MM.1S (cell line): ENCODE results near the gene RWDD2A.

ENCODE experiments used
- DNase-seq: peaks from one replicate; pipeline ENCODE4 v3.0.0-alpha.2; 2015
- H2AFZ ChIP-seq: fragments of 300-600 bp; sonication (generic); 2 replicates; pipeline ENCODE4 v1.6.0; 2016; ENCODE audit warnings: antibody characterized with exemption, low read length
- H3F3A ChIP-seq: fragments of 300-600 bp; sonication (generic); 2 replicates; pipeline ENCODE4 v1.6.1; 2016; ENCODE audit warnings: mild to moderate bottlenecking, antibody characterized with exemption, low read length, moderate library complexity, mixed read lengths; ENCODE audit not compliant: insufficient read depth
- H3K27ac ChIP-seq: fragments of 300-600 bp; sonication (generic); 2 replicates; pipeline ENCODE4 v1.5.1; 2016; ENCODE audit warnings: mild to moderate bottlenecking, low read length
- H3K27me3 ChIP-seq: fragments of 300-600 bp; sonication (generic); replicated peaks from 2 replicates; pipeline ENCODE4 v1.6.0; 2016; ENCODE audit warnings: low read length; ENCODE audit not compliant: insufficient read depth
- H3K36me3 ChIP-seq: fragments of 300-600 bp; sonication (generic); replicated peaks from 2 replicates; pipeline ENCODE4 v1.6.1; 2016; ENCODE audit warnings: mild to moderate bottlenecking, low read length, mixed read lengths; ENCODE audit not compliant: insufficient read depth
- H3K4me1 ChIP-seq: fragments of 300-600 bp; sonication (generic); 2 replicates; pipeline ENCODE4 v1.6.1; 2016; ENCODE audit warnings: low read length, mixed read lengths
- H3K4me2 ChIP-seq: fragments of 300-600 bp; sonication (generic); 2 replicates; pipeline ENCODE4 v1.6.0; 2016; ENCODE audit warnings: low read depth, low read length
- H3K4me3 ChIP-seq: fragments of 300-600 bp; sonication (generic); 2 replicates; pipeline ENCODE4 v1.5.1; 2016; ENCODE audit warnings: low read length, mixed read lengths
- H3K79me2 ChIP-seq: fragments of 300-600 bp; sonication (generic); 2 replicates; pipeline ENCODE4 v1.6.1; 2016; ENCODE audit warnings: mixed run types, low read length, mixed read lengths
- H3K9ac ChIP-seq: fragments of 300-600 bp; sonication (generic); 2 replicates; pipeline ENCODE4 v1.6.1; 2016; ENCODE audit warnings: low read length, mixed read lengths
- H3K9me2 ChIP-seq: fragments of 300-600 bp; sonication (generic); replicated peaks from 2 replicates; pipeline ENCODE4 v1.6.1; 2016; ENCODE audit warnings: mild to moderate bottlenecking, low read length, mixed read lengths; ENCODE audit not compliant: insufficient read depth
- H3K9me3 ChIP-seq: fragments of 300-600 bp; sonication (generic); replicated peaks from 2 replicates; pipeline ENCODE4 v1.6.1; 2016; ENCODE audit warnings: mild to moderate bottlenecking, low read length, mixed read lengths; ENCODE audit not compliant: insufficient read depth
- H4K20me1 ChIP-seq: fragments of 300-600 bp; sonication (generic); 2 replicates; pipeline ENCODE4 v1.6.1; 2016; ENCODE audit warnings: mild to moderate bottlenecking, low read length, moderate library complexity, mixed read lengths; ENCODE audit not compliant: insufficient read depth
- CTCF ChIP-seq: fragments of 300-600 bp; sonication (generic); IDR thresholded peaks from 2 replicates; pipeline ENCODE4 v1.5.1; 2016; ENCODE audit warnings: antibody characterized with exemption, low read length, mixed read lengths
- EZH2 ChIP-seq: fragments of 300-600 bp; sonication (generic); optimal IDR thresholded peaks from 2 replicates; pipeline ENCODE3; 2017; ENCODE audit warnings: low read depth, mild to moderate bottlenecking, antibody characterized with exemption, low read length, mixed read lengths
- EZH2phosphoT487 ChIP-seq: fragments of 300-600 bp; sonication (generic); IDR thresholded peaks from 2 replicates; pipeline ENCODE4 v1.6.1; 2018; ENCODE audit warnings: antibody characterized with exemption, low read length

Gene RWDD2A

GRCh38 chr6:83193747-83194566 is 800 bp downstream of the RWDD2A start:
- peak overlapping the region; percentile 91 for H3K4me3 ChIP-seq
- no peak for TF ChIP-seq EZH2
- TF ChIP-seq CTCF, result no peak
- TF ChIP-seq EZH2phosphoT487, result no peak
- H3K9me3 ChIP-seq, result no peaks in the 10 kb centered on the region
- DNase-seq, result peak; percentile 36
- H3K9me2 ChIP-seq, result no peaks in the 10 kb centered on the region
- peak overlapping the region; percentile 75 for H3K4me2 ChIP-seq
- no peaks in the 10 kb centered on the region for H4K20me1 ChIP-seq
- peak overlapping the region; percentile 39; the same call in 1 of the 2 replicates for H3K27ac ChIP-seq
- H3F3A ChIP-seq, result peaks cover 14% of the 10 kb centered on the region
- 0 out of 2 replicates have a peak, but pooled peaks cover 8% of the 10 kb centered on the region for H3K36me3 ChIP-seq
- H3K27me3 ChIP-seq, result no peaks in the 10 kb centered on the region
- H3K4me1 ChIP-seq, result peaks cover 12% of the 10 kb centered on the region; the same call in 1 of the 2 replicates
- H3K79me2 ChIP-seq, result peaks cover 40% of the 10 kb centered on the region
- peak overlapping the region; percentile 82 for H3K9ac ChIP-seq
- H2AFZ ChIP-seq, result peak overlapping the region; percentile 80

GRCh38 chr6:83198486-83199172 is 5.5 kb downstream of the RWDD2A start:
- Histone ChIP-seq H3K36me3 (no peaks in the 10 kb centered on the region), H3K9ac (no peak overlapping the region), H3K27ac (no peak overlapping the region), H3K27me3 (no peaks in the 10 kb centered on the region), H3K9me3 (no peaks in the 10 kb centered on the region), H4K20me1 (no peaks in the 10 kb centered on the region), H3F3A (peaks cover 11% of the 10 kb centered on the region), H3K79me2 (no peaks in the 10 kb centered on the region), H3K4me2 (no peak overlapping the region), H3K4me3 (no peak overlapping the region), H3K9me2 (no peaks in the 10 kb centered on the region), H2AFZ (no peak overlapping the region), H3K4me1 (0 out of 2 replicates have a peak, but pooled peaks cover 4% of the 10 kb centered on the region)
- DNase-seq, result no peak
- no peak for TF ChIP-seq EZH2
- TF ChIP-seq CTCF, result no peak
- TF ChIP-seq EZH2phosphoT487, result no peak

- no peak for DNase-seq
- H3K4me3 ChIP-seq, result no peak overlapping the region
- no peak for TF ChIP-seq CTCF
- no peak for TF ChIP-seq EZH2
- no peak for TF ChIP-seq EZH2phosphoT487
Observed at GRCh38 chr6:83199173-83199862, 6.2 kb downstream of the RWDD2A start.

More at GRCh38 chr6:83199173-83199862, 6.2 kb downstream of the RWDD2A start:
- no peak overlapping the region for H2AFZ ChIP-seq
- H3K4me1 ChIP-seq, result 0 out of 2 replicates have a peak, but pooled peaks cover 1% of the 10 kb centered on the region
- H3K9me2 ChIP-seq, result no peaks in the 10 kb centered on the region
- H3K36me3 ChIP-seq, result no peaks in the 10 kb centered on the region
- H3K27ac ChIP-seq, result no peak overlapping the region
- H4K20me1 ChIP-seq, result no peaks in the 10 kb centered on the region
- H3K79me2 ChIP-seq, result no peaks in the 10 kb centered on the region
- H3K9me3 ChIP-seq, result no peaks in the 10 kb centered on the region
- no peak overlapping the region for H3K9ac ChIP-seq
- no peaks in the 10 kb centered on the region for H3K27me3 ChIP-seq
- H3F3A ChIP-seq, result peaks cover 6% of the 10 kb centered on the region
- no peak overlapping the region for H3K4me2 ChIP-seq
